ENCODE measurements around the gene MAPK11.
A peak's percentile ranks its signal among the peaks of the same experiment; 100 is the strongest.

MAPK11 gene

GRCh38 chr22:50276143-50276542, 6.0 kb upstream of the MAPK11 start:
- Histone ChIP-seq H3K9me3 (ENCODE audit: insufficient read depth, low read depth, low read length) (no peaks in the 10 kb centered on the region), H2AFZ (ENCODE audit: low read length) (no peak overlapping the region), H3K36me3 (ENCODE audit: insufficient read depth, low read length) (no peaks in the 10 kb centered on the region; the same call in 1 of the 2 replicates), H3K79me2 (ENCODE audit: insufficient read depth, low read length) (no peaks in the 10 kb centered on the region), H3K4me2 (ENCODE audit: low read depth, low read length, poor library complexity, severe bottlenecking) (no peak overlapping the region), H3K9ac (ENCODE audit: low read depth, low read length, poor library complexity, severe bottlenecking) (no peak overlapping the region), H3K4me3 (ENCODE audit: low read length, poor library complexity, severe bottlenecking) (no peak overlapping the region), H4K20me1 (ENCODE audit: insufficient read depth, low read length, poor library complexity, severe bottlenecking) (no peaks in the 10 kb centered on the region), H3K4me1 (ENCODE audit: insufficient read depth, low read length, poor library complexity, severe bottlenecking) (peaks cover 5% of the 10 kb centered on the region), H3F3A (ENCODE audit: low read depth) (no peaks in the 10 kb centered on the region), H3K9me2 (replicated peaks; ENCODE audit: low read depth, low read length) (no peaks in the 10 kb centered on the region), H3K27me3 (ENCODE audit: insufficient read depth, low read length, poor library complexity, severe bottlenecking) (no peaks in the 10 kb centered on the region)
- TF ChIP-seq EZH2phosphoT487 (IDR thresholded peaks at IDR 0.05; ENCODE audit: borderline replicate concordance) (no peak), CTCF (conservative IDR thresholded peaks at IDR 0.05; ENCODE audit: low read length) (peak; percentile 61)

GRCh38 chr22:50275181-50276055, 5.2 kb upstream of the MAPK11 start:
- TF ChIP-seq CTCF (conservative IDR thresholded peaks at IDR 0.05; ENCODE audit: low read length) (no peak), EZH2phosphoT487 (IDR thresholded peaks at IDR 0.05; ENCODE audit: borderline replicate concordance) (no peak)
- no peaks in the 10 kb centered on the region for H3F3A ChIP-seq (ENCODE audit: low read depth)
- H4K20me1 ChIP-seq (ENCODE audit: insufficient read depth, low read length, poor library complexity, severe bottlenecking) = no peaks in the 10 kb centered on the region
- H3K4me2 ChIP-seq (ENCODE audit: low read depth, low read length, poor library complexity, severe bottlenecking) = no peak overlapping the region
- H3K9me3 ChIP-seq (ENCODE audit: insufficient read depth, low read depth, low read length) = no peaks in the 10 kb centered on the region
- H3K4me3 ChIP-seq (ENCODE audit: low read length, poor library complexity, severe bottlenecking) = no peak overlapping the region
- H3K4me1 ChIP-seq (ENCODE audit: insufficient read depth, low read length, poor library complexity, severe bottlenecking) = peaks cover 8% of the 10 kb centered on the region
- no peaks in the 10 kb centered on the region for H3K27me3 ChIP-seq (ENCODE audit: insufficient read depth, low read length, poor library complexity, severe bottlenecking)
- H2AFZ ChIP-seq (ENCODE audit: low read length) = no peak overlapping the region
- no peak overlapping the region for H3K9ac ChIP-seq (ENCODE audit: low read depth, low read length, poor library complexity, severe bottlenecking)
- no peaks in the 10 kb centered on the region for H3K9me2 ChIP-seq (replicated peaks; ENCODE audit: low read depth, low read length)
- no peaks in the 10 kb centered on the region; the same call in 1 of the 2 replicates for H3K36me3 ChIP-seq (ENCODE audit: insufficient read depth, low read length)
- H3K79me2 ChIP-seq (ENCODE audit: insufficient read depth, low read length) = no peaks in the 10 kb centered on the region

- no peak for TF ChIP-seq EZH2phosphoT487 (IDR thresholded peaks at IDR 0.05; ENCODE audit: borderline replicate concordance)
- TF ChIP-seq CTCF (conservative IDR thresholded peaks at IDR 0.05; ENCODE audit: low read length) = no peak
- Histone ChIP-seq H3K4me3 (ENCODE audit: low read length, poor library complexity, severe bottlenecking) (no peak overlapping the region), H3F3A (ENCODE audit: low read depth) (no peaks in the 10 kb centered on the region), H3K27me3 (ENCODE audit: insufficient read depth, low read length, poor library complexity, severe bottlenecking) (no peaks in the 10 kb centered on the region), H4K20me1 (ENCODE audit: insufficient read depth, low read length, poor library complexity, severe bottlenecking) (no peaks in the 10 kb centered on the region), H3K9me2 (replicated peaks; ENCODE audit: low read depth, low read length) (no peaks in the 10 kb centered on the region), H3K4me1 (ENCODE audit: insufficient read depth, low read length, poor library complexity, severe bottlenecking) (peaks cover 8% of the 10 kb centered on the region), H3K9me3 (ENCODE audit: insufficient read depth, low read depth, low read length) (no peaks in the 10 kb centered on the region), H3K9ac (ENCODE audit: low read depth, low read length, poor library complexity, severe bottlenecking) (no peak overlapping the region), H3K4me2 (ENCODE audit: low read depth, low read length, poor library complexity, severe bottlenecking) (no peak overlapping the region), H3K79me2 (ENCODE audit: insufficient read depth, low read length) (no peaks in the 10 kb centered on the region), H2AFZ (ENCODE audit: low read length) (no peak overlapping the region), H3K36me3 (ENCODE audit: insufficient read depth, low read length) (no peaks in the 10 kb centered on the region; the same call in 1 of the 2 replicates)
These were observed 4.6 kb upstream of the MAPK11 start for GRCh38 chr22:50274771-50275170.
